HG03045 (cell line): Measurements from ENCODE around the gene GPR39.

Experiments used
- ATAC-seq: cut with Tn5 transposase; IDR thresholded peaks from one replicate; pipeline ENCODE4 v1.9.1; 2021; ENCODE audit warnings: mild to moderate bottlenecking, moderate library complexity; ENCODE audit not compliant: unreplicated experiment

Gene GPR39

DNA sequence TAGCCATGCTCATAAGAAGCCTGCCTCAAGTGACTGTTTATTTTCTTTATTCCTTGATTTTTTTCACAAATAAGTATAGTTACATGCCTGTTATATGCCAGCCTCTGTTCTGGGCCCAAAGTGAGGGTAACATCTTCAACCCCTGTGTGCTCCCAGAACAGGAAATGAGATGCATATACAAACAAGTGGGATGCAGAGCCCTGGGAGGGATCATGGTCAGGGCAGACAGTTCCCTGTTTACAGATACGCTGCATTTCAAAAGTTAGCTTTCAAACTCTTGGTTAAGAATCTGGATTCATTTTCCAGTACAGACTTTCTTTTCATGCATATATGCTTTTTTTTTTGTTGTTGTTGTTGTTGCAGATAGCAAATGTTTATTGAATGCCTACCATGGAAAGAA lies 24.4 kb downstream of the GPR39 start:
- no peak for ATAC-seq

DNA sequence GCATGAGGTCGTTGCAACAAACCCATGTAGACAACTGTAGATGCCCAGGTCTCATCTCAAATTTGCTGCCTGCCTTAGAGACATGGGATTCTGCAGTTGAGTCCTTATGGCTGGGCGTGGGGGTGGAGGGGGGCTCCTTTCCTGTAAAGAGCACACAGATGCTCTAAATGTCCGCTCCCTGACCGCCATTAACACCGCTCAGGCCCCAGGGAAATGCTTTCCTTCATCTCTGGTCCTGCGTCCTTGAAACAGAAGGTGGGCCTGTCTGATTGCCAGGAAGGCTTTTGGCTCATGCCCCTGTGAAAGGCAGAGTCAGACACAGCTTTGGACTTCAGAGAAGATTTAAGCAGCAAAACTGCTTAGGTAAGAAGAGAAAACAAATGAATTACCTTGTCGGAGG lies 25.7 kb downstream of the GPR39 start:
- ATAC-seq, result no peak

DNA sequence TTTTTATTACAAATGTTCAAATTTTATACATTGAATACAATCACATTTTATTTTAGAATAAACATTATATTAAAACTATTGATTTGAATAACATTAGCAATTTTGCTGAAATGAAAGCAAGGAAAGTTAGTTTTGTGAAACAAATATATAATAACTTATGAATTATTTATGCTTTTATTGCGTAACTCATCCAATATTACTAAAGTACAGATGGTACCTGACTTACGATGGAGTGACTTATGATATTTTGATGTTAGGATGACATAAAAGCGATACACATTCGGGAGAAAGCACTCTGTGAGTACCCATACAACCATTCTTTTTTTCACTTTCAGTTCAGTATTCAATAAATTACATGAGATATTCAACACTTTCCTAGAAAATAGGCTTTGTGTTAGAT lies 26.5 kb downstream of the GPR39 start:
- ATAC-seq, result no peak

- no peak for ATAC-seq
These were observed 29.8 kb downstream of the GPR39 start for GRCh38 chr2:132446444-132446843.

- no peak for ATAC-seq
These were observed 31.7 kb downstream of the GPR39 start for GRCh38 chr2:132448331-132448730.

- no peak for ATAC-seq
These were observed 32.2 kb downstream of the GPR39 start for GRCh38 chr2:132448771-132449170.

GRCh38 chr2:132449868-132450267 lies 33.3 kb downstream of the GPR39 start:
- ATAC-seq, result no peak

DNA sequence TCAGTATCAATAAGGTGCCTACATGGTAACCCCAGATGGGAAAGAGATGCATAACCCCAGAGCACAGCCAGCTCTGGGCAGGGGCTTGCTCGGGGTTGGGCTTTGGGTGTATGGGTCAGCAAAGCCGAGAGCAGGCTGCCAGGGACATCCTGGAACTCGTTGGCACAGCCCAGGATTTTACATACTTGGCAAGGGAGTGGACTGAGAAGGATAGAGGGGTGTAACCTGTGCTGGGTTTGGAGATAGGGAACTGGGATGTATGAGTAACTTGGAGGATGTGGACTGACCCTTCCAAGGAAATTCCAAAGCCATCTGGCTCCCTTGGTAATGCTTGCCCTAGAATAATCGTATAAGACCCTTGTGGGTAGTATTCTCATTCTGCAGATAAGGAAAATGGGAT lies 44.2 kb downstream of the GPR39 start:
- ATAC-seq, result no peak

GRCh38 chr2:132462236-132462635 lies 45.6 kb downstream of the GPR39 start:
- no peak for ATAC-seq

- ATAC-seq, result no peak
These were observed 47.1 kb downstream of the GPR39 start for GRCh38 chr2:132463719-132464118.

DNA sequence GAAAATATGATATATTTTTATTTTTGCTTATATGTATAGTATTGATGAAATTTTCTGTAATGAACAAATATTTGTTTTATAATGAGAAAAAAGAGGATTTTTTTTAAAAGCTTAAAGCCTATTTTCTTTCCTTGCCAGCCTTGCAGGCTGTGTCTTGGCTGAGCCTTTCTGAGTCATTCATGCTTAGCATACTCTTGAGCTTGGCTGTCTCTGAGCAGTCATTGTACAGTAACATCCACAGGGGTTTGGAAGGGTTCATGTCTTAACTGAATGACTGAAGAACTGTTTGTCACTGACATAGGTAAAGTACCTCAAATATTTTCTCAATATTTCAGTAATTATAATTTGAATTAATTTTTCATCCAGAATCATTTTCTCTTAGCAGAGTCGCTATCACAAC lies 49.3 kb downstream of the GPR39 start:
- no peak for ATAC-seq

- no peak for ATAC-seq
These were observed 49.9 kb downstream of the GPR39 start for GRCh38 chr2:132466428-132467028.

DNA sequence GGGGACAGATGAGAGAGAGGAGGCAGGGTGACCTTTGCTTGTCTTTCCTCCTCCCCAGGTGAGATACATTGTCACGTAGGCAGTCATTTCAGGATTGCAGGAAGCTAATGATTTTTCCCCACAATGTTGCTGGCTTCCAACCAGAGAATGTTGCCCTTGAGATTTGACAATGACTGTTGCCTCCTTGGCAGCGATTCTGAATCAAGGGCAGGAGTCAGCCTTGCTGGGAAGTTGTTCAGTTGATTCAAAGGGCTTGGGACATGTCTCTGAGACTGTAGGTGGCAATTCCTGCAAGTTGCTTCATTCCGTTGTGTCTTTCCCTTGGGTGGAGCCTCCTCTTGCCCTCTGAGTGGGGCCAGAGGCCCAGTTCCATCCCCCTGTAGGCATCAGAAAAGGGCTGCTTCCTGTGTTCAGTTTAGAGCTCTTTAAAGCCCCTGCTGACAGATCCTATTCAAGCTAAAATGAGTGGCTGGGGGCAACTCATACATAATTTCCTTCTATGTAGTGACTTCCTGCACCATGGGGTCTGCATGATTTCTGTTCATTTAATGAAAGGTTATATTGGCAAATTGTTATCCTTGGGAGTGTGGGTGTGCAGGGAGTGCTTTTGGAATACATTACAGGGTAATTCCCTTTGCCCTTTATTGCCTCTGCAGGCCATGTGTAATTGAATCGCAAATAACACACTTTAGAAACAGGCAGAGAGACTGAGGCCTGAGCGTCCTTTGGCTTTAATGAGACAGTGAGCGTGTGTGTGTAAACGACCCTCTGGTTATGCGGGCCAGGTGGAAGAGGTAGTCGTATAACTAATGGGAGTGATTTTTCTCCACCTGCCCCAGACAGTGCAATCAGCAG lies 52.4 kb downstream of the GPR39 start:
- no peak for ATAC-seq

- no peak for ATAC-seq
These were observed 54.1 kb downstream of the GPR39 start for GRCh38 chr2:132470746-132471145.

DNA sequence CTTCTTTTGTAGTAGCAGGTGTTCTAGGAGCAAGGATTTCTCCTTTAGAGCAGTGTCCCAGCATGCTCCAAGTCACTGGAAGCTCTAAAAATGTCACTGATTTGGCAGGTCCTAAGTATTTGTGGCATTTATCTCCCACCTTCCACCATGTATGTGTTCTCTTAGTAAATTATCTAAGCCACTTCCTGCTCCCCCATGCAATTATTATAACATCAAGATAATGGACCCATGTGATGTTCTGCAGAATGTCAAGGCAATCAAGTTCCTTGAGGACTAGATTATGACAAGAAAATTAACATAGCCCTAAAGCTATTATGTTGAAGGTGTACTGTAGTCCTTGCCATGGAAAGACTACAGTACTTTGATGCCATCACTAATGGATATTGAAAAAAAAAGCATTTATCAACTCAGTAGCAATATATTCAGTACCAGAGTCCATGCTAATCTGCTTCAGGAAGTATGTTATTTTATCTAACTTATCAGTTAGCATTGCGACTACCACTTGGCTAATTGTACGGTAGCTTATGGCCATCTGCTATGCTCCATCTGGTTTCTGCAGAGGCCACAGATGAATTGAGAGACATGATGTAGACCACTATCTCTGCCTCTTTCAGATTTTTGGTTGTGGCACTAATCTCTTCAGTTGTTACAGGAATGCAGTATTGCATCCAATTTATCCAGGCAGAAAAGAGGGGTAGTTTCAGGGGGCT lies 56.7 kb downstream of the GPR39 start:
- no peak for ATAC-seq

- ATAC-seq, result no peak
These were observed 59.0 kb downstream of the GPR39 start for GRCh38 chr2:132475615-132476014.

- ATAC-seq, result no peak
These were observed 60.8 kb downstream of the GPR39 start for GRCh38 chr2:132477436-132477835.

GRCh38 chr2:132477962-132478361 lies 61.4 kb downstream of the GPR39 start:
- ATAC-seq, result no peak

DNA sequence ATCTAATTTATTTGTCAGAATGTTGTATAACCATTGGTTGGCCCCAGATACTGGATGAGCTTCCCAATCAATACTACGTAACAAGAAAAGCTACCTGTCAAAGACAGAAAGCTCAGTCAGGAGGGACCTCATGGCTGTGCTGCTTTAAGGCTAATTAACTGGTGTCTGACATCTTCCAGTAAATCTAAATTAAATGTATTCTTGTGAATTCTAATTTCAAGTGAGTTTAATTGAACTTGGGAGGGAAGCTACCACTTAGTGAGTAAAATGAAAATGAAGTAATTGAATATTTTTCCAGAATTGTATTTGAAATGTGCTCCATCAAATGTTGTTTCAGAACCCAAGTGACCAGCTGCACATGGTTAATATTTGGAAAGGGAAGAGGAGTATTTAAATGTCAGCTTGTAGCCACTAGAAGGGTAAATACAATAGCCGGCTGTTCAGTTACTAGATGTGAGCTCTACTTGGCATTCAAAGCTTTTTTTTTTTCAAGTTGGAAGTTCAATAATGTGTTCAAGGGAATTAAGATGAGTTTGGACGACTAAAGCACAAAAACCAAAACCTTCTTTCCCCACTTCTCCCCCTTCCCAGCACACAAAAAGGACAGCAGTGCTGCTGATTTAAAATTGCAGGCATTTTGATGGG lies 62.0 kb downstream of the GPR39 start:
- no peak for ATAC-seq

DNA sequence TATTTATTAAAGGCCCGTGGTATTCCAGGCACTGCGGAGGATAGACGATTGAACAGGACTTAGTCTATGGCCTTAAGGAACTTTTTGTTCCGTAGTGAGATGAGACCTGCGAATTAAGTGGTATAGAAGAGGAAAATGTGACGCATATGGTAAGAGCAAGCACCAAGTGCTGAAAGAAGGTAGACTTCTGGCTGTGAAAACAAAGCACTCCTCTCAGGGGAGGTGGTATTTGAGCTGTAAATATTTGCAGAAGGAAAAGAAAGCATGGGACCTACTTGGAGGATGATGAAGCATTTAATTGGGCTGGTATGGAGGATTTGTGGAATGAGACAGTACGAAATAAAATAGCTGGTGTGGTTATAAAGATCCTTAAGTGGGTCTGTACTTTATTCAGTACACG lies 62.5 kb downstream of the GPR39 start:
- ATAC-seq, result no peak

DNA sequence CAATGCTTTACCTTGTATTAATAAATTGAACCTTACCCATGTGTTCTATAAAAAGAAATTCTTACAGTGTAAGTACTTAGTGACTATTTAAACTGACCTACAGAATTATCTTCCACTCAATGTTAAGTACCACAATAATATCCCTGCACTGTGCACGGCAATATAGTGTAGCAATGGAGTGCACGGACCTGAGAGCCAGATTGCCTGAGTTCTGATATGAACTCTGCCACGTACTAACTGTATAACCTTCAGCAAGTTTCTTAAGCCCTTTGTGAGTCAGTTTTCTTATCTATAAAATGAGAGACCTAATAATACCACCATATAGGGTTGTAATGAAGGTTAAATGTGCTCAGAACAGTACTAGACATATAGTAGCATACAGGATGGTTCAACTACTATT lies 66.2 kb downstream of the GPR39 start:
- no peak for ATAC-seq
